Adrenal gland (tissue), 5 donors: ENCODE measurements around the gene SLC25A34.

ENCODE experiments used
- CTCF ChIP-seq, 6 experiments: fragments of 450-650 bp in 4 of 6; fragments of 200-600 bp in 2 of 6; sonication (generic) in 1 of 6; IDR thresholded peaks; 1 replicate in 5 of 6; 2 replicates in 1 of 6; pipeline versions ENCODE4 v1.5.1 to v1.8.0; 2016 to 2021; ENCODE audit warnings: antibody characterized with exemption in 6 of 6, mild to moderate bottlenecking in 2 of 6, moderate library complexity in 1 of 6
- POLR2A ChIP-seq, 2 donors: fragments of 450-650 bp; IDR thresholded peaks; one replicate each; pipeline ENCODE4 v1.6.1; 2017; ENCODE audit warnings: antibody characterized with exemption in 2 of 2, mild to moderate bottlenecking in 2 of 2, moderate library complexity in 1 of 2
- donor health status: DM: no; HTN: no; CAD: no.

- TF ChIP-seq POLR2A (IDR thresholded peaks at IDR 0.05) (no peak), CTCF (IDR thresholded peaks at IDR 0.05) (no peak)
These were observed 13.6 kb upstream of the SLC25A34 start for GRCh38 chr1:15722411-15722810.
